Keratinocyte (primary cell): ENCODE measurements around the gene ITPR2.

Source experiments
- CTCF ChIP-seq, 3 experiments: IDR thresholded peaks in 1 of 3; conservative IDR thresholded peaks in 1 of 3; optimal IDR thresholded peaks in 1 of 3; 2 replicates in 2 of 3; 3 replicates in 1 of 3; pipeline versions ENCODE3 to v1.5.1; 2011; ENCODE audit warnings: low read length in 3 of 3, mild to moderate bottlenecking in 3 of 3, moderate library complexity in 2 of 3, control low read depth in 1 of 3, inconsistent platforms in 1 of 3; ENCODE audit not compliant: insufficient read depth in 2 of 3; ENCODE audit errors: extremely low read depth in 1 of 3
- EZH2 ChIP-seq: IDR thresholded peaks from one replicate; pipeline ENCODE4 v1.6.1; 2012; ENCODE audit warnings: inconsistent platforms, mild to moderate bottlenecking, low read length, moderate library complexity

- no peak for TF ChIP-seq CTCF (optimal IDR thresholded peaks at IDR 0.05 in 1 of 3, IDR thresholded peaks at IDR 0.05 in 1 of 3, conservative IDR thresholded peaks at IDR 0.05 in 1 of 3; ENCODE audit: extremely low read depth in 1 of 3, insufficient read depth in 2 of 3, low read length in 3 of 3)
- TF ChIP-seq EZH2: no peak
Observed at GRCh38 chr12:26556916-26557315, 276.1 kb downstream of the ITPR2 start.
